HepG2 (cell line): ENCODE data around the gene RAD51.

ENCODE experiments used
- CREM ChIP-seq, 2 experiments: sonication (generic) in 1 of 2; formaldehyde crosslinking in 1 of 2; IDR thresholded peaks; 2 replicates each; pipeline versions ENCODE4 v1.4.0 to v1.6.1; 2016 to 2020; ENCODE audit warnings: antibody characterized with exemption in 1 of 2, mild to moderate bottlenecking in 1 of 2, missing genetic modification reagents in 1 of 2
- SMC3 ChIP-seq: IDR thresholded peaks from 2 replicates; pipeline ENCODE4 v1.6.1; 2011; ENCODE audit warnings: low read length, improper control_type of control experiment
- ZNF768 ChIP-seq: sonication (generic); formaldehyde crosslinking; IDR thresholded peaks from 2 replicates; pipeline ENCODE4 v1.4.0; 2020; ENCODE audit warnings: missing genetic modification reagents

GRCh38 chr15:40755812-40756208 lies 60.8 kb downstream of the RAD51 start:
- TF ChIP-seq ZNF768 (CRISPR knock-in tag) (no peak), SMC3 (no peak), CREM (IDR thresholded peaks at IDR 0.05) (no peak), CREM (CRISPR knock-in tag; IDR thresholded peaks at IDR 0.05) (no peak)
